Esophagus squamous epithelium (tissue), 5 donors: ENCODE measurements around the gene NDUFV1. TPM values are rescaled to one million over a fixed set of nuclear protein-coding genes. Genes with fewer than 3 reads are reported as not detected.

ENCODE experiments used
- DNase-seq: peaks from one replicate; lab custom pipeline; 2025; lab: John Stamatoyannopoulos, UW
- H3K27ac ChIP-seq, 4 donors: fragments of 200-600 bp; sonication (generic); one replicate each; pipeline ENCODE4 v1.5.1; 2016 to 2019; ENCODE audit warnings: mild to moderate bottlenecking in 1 of 4
- H3K27me3 ChIP-seq, 4 donors: fragments of 200-600 bp; sonication (generic); 1 replicate in 3 of 4; 2 replicates in 1 of 4; pipeline versions ENCODE4 v1.5.1 to v1.6.0; 2017 to 2021; ENCODE audit warnings: antibody characterized with exemption in 1 of 4
- H3K36me3 ChIP-seq, 3 donors: fragments of 200-600 bp; sonication (generic); one replicate each; pipeline ENCODE4 v1.5.1; 2016 to 2019
- H3K4me1 ChIP-seq, 3 donors: fragments of 200-600 bp; sonication (generic); one replicate each; pipeline ENCODE4 v1.5.1; 2017 to 2019
- H3K4me3 ChIP-seq, 4 donors: fragments of 200-600 bp; sonication (generic); 1 replicate in 3 of 4; 2 replicates in 1 of 4; pipeline ENCODE4 v1.5.1; 2016 to 2019; ENCODE audit warnings: mild to moderate bottlenecking in 2 of 4, moderate library complexity in 1 of 4
- H3K9me3 ChIP-seq, 3 donors: fragments of 200-600 bp; sonication (generic); one replicate each; pipeline ENCODE4 v1.5.1; 2016 to 2019
- POLR2A ChIP-seq, 4 donors: fragments of 450-650 bp; IDR thresholded peaks; one replicate each; pipeline ENCODE4 v1.6.1; 2017; ENCODE audit warnings: antibody characterized with exemption in 4 of 4, mild to moderate bottlenecking in 4 of 4, moderate library complexity in 3 of 4
- WGBS, 2 donors: methylation state at CpG; one replicate each; pipeline ENCODE4 v1.1.5; 2018; 5-methylcytosine and 5-hydroxymethylcytosine counted together
- intact Hi-C: fragments of 100-400 bp; cut with DNase I; formaldehyde crosslinking; loops from one replicate; pipeline ENCODE4 v1.15.0; 2022
- total RNA-seq, 4 donors: library from RNA; depleted of rRNA; stranded (reverse); fragments of >200 nt; gene quantifications; one replicate each; pipeline ENCODE4 v1.1.0, GENCODE V29; 2016
- TF ChIP-seq, protein P1 (sequence below), 6 experiments: fragments of 450-650 bp in 4 of 6; fragments of 200-600 bp in 2 of 6; sonication (generic) in 2 of 6; IDR thresholded peaks; one replicate each; pipeline ENCODE4 v1.5.1; 2016 to 2019; ENCODE audit warnings: antibody characterized with exemption in 6 of 6, mild to moderate bottlenecking in 4 of 6, moderate library complexity in 4 of 6
- donor health status: DM: yes; HTN: yes; CAD: no.

NDUFV1 gene
- total RNA-seq, 4 donors from 2014 or later = 206 to 260 (median 254) TPM

DNA sequence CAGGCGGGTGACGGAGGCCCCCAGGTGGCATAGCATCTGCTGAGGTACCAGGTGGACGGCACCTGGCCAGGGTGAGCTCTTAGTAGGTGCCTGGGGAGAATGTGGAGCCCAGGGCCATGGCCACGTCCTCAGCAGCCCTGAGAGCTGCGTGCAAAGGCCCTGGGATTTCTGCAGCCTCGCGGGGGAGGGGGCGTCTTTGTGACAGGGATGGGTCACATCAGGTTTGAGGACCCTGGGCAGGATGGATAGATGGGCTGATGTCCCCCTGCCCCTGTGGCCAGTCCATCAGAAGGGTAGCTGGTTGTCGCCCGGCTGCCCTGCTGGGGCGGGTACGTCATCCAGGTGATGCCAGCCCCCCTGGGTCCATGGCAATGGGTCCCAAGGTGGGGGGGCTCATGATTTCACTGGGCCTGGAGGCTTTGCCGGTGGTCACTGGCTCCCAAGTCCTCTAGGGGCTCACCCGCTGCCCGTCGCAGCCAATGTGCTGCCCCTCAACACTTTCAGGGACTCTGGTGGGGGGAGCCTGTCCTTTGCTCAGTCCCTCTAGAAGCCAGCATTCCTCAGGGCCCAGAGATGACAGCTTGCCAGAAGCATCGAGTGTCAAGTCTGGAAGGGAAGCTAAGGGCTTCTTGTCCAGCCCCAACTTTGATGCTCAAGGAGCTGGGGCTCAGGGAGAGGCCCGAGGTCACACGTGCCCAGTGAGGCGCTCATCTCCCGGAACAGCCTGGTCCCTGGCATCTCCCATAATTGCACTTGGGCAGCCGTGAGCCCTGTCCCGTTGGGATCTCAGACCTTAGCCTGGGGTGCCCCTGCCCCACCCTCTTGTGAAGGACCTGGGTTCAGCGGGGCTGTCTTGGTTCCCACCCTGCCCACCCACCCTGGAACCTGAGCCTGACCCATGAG, 32.0 kb downstream of the NDUFV1 start:
- no peak overlapping the region for H3K27ac ChIP-seq
- no peak overlapping the region for H3K4me3 ChIP-seq
- peaks cover 0 to 10% (median 0%) of the 10 kb centered on the region in 3 donors for H3K4me1 ChIP-seq
- no peaks in the 10 kb centered on the region for H3K36me3 ChIP-seq
- 91 to 92% methylated on average over 6 to 11 of the region's 24 CpGs for WGBS, 2 donors
- peaks cover 0 to 1% (median 0%) of the 10 kb centered on the region in 3 donors for H3K9me3 ChIP-seq
- TF ChIP-seq, protein P1, sequence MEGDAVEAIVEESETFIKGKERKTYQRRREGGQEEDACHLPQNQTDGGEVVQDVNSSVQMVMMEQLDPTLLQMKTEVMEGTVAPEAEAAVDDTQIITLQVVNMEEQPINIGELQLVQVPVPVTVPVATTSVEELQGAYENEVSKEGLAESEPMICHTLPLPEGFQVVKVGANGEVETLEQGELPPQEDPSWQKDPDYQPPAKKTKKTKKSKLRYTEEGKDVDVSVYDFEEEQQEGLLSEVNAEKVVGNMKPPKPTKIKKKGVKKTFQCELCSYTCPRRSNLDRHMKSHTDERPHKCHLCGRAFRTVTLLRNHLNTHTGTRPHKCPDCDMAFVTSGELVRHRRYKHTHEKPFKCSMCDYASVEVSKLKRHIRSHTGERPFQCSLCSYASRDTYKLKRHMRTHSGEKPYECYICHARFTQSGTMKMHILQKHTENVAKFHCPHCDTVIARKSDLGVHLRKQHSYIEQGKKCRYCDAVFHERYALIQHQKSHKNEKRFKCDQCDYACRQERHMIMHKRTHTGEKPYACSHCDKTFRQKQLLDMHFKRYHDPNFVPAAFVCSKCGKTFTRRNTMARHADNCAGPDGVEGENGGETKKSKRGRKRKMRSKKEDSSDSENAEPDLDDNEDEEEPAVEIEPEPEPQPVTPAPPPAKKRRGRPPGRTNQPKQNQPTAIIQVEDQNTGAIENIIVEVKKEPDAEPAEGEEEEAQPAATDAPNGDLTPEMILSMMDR (IDR thresholded peaks at IDR 0.05) = no peak
- no peak for TF ChIP-seq POLR2A (IDR thresholded peaks at IDR 0.05)
- no peak for DNase-seq
- H3K27me3 ChIP-seq = peaks cover 0 to 50% (median 0%) of the 10 kb centered on the region in 4 donors
- intact Hi-C loops = no loop called here

DNA sequence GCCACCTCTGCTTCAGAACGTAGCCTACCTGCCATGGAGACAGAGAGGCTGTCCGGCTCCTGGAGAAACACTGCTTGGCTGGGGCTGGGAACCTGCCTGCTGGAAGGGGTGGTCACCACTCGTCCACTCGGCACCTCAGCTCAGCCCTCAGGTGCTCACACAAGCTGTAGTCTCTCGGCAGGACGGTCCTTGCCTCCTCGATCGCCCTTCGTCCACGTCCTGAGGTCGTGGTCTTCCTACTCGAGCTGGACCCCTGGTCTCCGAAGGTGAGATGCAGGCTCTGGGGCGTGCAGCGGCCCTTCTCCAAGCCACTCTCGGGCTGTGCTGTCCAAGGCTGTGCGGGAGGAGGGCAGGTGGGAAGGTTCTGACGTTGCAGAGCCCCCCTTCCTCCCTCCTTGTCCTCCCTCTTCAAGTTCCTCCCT, 32.7 kb downstream of the NDUFV1 start, which contains the start of gene TBX10:
Gene TBX10 (minus strand): TSS at position 326 of the 422 bp plus-strand sequence. CDS start 291 bp downstream, at position 35.
- Histone ChIP-seq H3K9me3 (peaks cover 0 to 6% (median 0%) of the 10 kb centered on the region in 3 donors), H3K36me3 (no peaks in the 10 kb centered on the region), H3K4me3 (no peak within 1 kb of the TSS), H3K4me1 (peaks cover 0 to 10% (median 0%) of the 10 kb centered on the region in 3 donors), H3K27ac (no peak within 1 kb of the TSS), H3K27me3 (peaks cover 0 to 50% (median 0%) of the 10 kb centered on the region in 4 donors)
- TF ChIP-seq, protein P1 (IDR thresholded peaks at IDR 0.05) = no peak
- no peak for DNase-seq
- intact Hi-C loops = no loop called here
- 81% methylated on average over 12 of the region's 18 CpGs; no CpG with 5 or more reads in 1 of the 2 donors for WGBS, 2 donors

DNA sequence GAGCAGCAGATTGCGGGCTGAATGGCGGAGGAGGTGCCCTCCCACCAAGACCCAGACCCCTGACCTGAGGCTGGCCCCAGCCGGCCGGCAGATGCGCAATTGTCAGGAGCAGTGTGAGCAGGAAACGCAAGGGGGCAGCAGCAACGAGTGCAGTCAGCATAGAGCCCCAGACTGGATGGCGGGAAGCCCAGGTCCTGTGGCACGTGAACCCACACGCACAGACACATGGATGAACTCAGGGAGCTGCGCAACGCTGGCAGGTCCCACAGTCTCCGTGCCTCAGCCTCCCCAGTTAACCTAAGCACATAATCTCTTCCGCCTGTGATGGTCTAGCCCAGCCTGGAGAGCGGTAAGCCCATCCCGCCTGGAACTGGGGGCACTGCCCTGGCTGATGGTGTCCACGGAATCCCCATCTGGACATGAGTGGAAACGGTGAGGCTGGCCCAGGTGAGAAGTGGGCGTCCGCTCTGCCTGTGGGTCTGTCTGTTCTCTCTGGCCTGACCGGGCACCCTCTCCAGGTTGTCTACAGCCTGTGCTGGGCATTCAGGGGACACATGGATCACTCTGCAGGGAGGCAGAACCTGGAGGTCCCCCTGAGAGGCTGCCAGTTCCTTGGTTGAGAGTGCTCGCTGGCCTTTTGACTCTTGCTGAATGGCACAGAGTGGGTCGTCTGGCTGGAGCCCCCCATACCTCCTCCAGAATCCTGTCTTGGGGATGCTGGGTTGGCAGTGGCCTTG, 33.5 kb downstream of the NDUFV1 start:
- TF ChIP-seq, protein P1 (IDR thresholded peaks at IDR 0.05) = peak; percentile 52 to 77 (median 60)
- TF ChIP-seq POLR2A (IDR thresholded peaks at IDR 0.05) = no peak

DNA sequence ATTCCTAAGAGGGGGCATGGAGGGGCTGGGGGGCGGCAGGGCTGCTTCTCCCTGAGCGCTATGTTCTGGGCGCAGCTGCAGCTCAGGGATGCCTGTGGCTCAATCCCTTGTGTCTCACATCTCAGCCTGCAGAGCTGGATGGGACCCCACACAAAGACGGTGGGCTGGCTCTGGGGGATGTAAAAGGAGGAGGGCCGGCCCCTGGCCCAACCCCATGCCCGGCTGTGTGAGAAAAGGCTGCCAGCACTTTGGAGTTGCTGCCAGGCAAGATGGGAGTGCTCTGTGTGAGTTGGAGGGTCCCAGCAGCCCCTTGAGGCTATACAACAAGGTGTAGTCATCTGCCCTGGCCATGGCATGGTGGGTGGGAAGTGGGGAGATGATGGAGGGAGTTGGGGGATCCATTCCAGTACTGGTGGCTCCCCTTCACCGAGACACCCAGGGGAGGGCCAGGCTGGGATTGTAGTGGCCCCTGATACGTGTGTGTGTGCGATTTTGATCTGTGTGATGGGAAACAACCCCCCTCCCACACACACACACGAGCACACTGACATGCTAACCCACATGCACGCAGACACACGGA, 34.1 kb downstream of the NDUFV1 start:
- 66 to 92% methylated on average over 5 to 6 of the region's 12 CpGs for WGBS, 2 donors
- Histone ChIP-seq H3K4me3 (no peak overlapping the region), H3K36me3 (no peaks in the 10 kb centered on the region), H3K4me1 (peaks cover 0 to 10% (median 0%) of the 10 kb centered on the region in 3 donors), H3K27me3 (peaks cover 0 to 42% (median 0%) of the 10 kb centered on the region in 4 donors), H3K9me3 (peaks cover 0 to 6% (median 0%) of the 10 kb centered on the region in 3 donors), H3K27ac (no peak overlapping the region)
- intact Hi-C loops = no loop called here
- no peak for TF ChIP-seq POLR2A (IDR thresholded peaks at IDR 0.05)
- TF ChIP-seq, protein P1 (IDR thresholded peaks at IDR 0.05) = no peak
- DNase-seq = no peak

More for the DNA sequence above, 33.5 kb downstream of the NDUFV1 start:
- Histone ChIP-seq H3K27ac (no peak overlapping the region), H3K27me3 (peaks cover 0 to 43% (median 0%) of the 10 kb centered on the region in 4 donors), H3K9me3 (peaks cover 0 to 6% (median 0%) of the 10 kb centered on the region in 3 donors), H3K4me3 (no peak overlapping the region), H3K4me1 (peaks cover 0 to 10% (median 0%) of the 10 kb centered on the region in 3 donors), H3K36me3 (no peaks in the 10 kb centered on the region)
- 32 to 51% methylated on average over 9 to 15 of the region's 23 CpGs for WGBS, 2 donors
- no peak for DNase-seq
- intact Hi-C loops = no loop called here
